H9 (cell line): Measurements from ENCODE around the gene MS4A10. TPM values are rescaled to one million over a fixed set of nuclear protein-coding genes. Genes with fewer than 3 reads are reported as not detected.

Experiments
- DNase-seq: peaks from one replicate; pipeline ENCODE4 v3.0.0-alpha.2; 2017
- H2AFZ ChIP-seq: one replicate; pipeline ENCODE4 v1.6.1; 2013; ENCODE audit warnings: mild to moderate bottlenecking, low read length, control low read depth, moderate library complexity
- H2AK5ac ChIP-seq: 2 replicates; pipeline ENCODE4 v1.6.1; 2013; ENCODE audit warnings: low read length, control low read depth, mixed read lengths; ENCODE audit not compliant: insufficient read length
- H2BK120ac ChIP-seq: one replicate; pipeline ENCODE4 v1.6.1; 2013; ENCODE audit warnings: low read depth, mild to moderate bottlenecking, low read length, control low read depth, inconsistent platforms; ENCODE audit not compliant: poor library complexity, severe bottlenecking
- H2BK12ac ChIP-seq: 2 replicates; pipeline ENCODE4 v1.6.1; 2013; ENCODE audit warnings: low read length, control low read depth, mixed read lengths, low read depth; ENCODE audit not compliant: insufficient read length
- H2BK15ac ChIP-seq: 2 replicates; pipeline ENCODE4 v1.6.1; 2013; ENCODE audit warnings: low read depth, low read length, control low read depth
- H2BK20ac ChIP-seq: one replicate; pipeline ENCODE4 v1.6.1; 2013; ENCODE audit warnings: low read depth, mild to moderate bottlenecking, low read length, control low read depth, inconsistent platforms; ENCODE audit not compliant: poor library complexity, severe bottlenecking
- H2BK5ac ChIP-seq: 2 replicates; pipeline ENCODE4 v1.6.1; 2013; ENCODE audit warnings: low read length, control low read depth, mixed read lengths; ENCODE audit not compliant: insufficient read length
- H3K14ac ChIP-seq: 2 replicates; pipeline ENCODE4 v1.6.1; 2013; ENCODE audit warnings: low read length, control low read depth; ENCODE audit not compliant: insufficient read depth
- H3K18ac ChIP-seq: 2 replicates; pipeline ENCODE4 v1.6.1; 2013; ENCODE audit warnings: low read depth, mild to moderate bottlenecking, mixed read lengths, low read length, control low read depth; ENCODE audit not compliant: insufficient read length
- H3K23ac ChIP-seq: 2 replicates; pipeline ENCODE4 v1.6.1; 2013; ENCODE audit warnings: low read length, control low read depth, mixed read lengths, low read depth; ENCODE audit not compliant: insufficient read length
- H3K23me2 ChIP-seq: 2 replicates; pipeline ENCODE4 v1.6.1; 2013; ENCODE audit warnings: low read depth, mild to moderate bottlenecking, mixed read lengths, low read length, control low read depth; ENCODE audit not compliant: insufficient read length, poor library complexity, severe bottlenecking
- H3K27ac ChIP-seq: 2 replicates; pipeline ENCODE4 v1.5.1; 2013; ENCODE audit warnings: low read length, control low read depth, mixed read lengths, low read depth; ENCODE audit not compliant: insufficient read length
- H3K27me3 ChIP-seq: 2 replicates; pipeline ENCODE4 v1.6.1; 2013; ENCODE audit warnings: low read length, control low read depth, inconsistent platforms; ENCODE audit not compliant: insufficient read depth
- H3K4ac ChIP-seq: 2 replicates; pipeline ENCODE4 v1.6.1; 2013; ENCODE audit warnings: low read depth, mild to moderate bottlenecking, control low read depth, inconsistent platforms, low read length, moderate library complexity
- H3K4me1 ChIP-seq: 2 replicates; pipeline ENCODE4 v1.6.1; 2013; ENCODE audit warnings: low read length, control low read depth, inconsistent platforms; ENCODE audit not compliant: insufficient read depth
- H3K4me2 ChIP-seq: 2 replicates; pipeline ENCODE4 v1.6.1; 2013; ENCODE audit warnings: low read length, control low read depth, mixed read lengths; ENCODE audit not compliant: insufficient read length, insufficient read depth
- H3K56ac ChIP-seq: 2 replicates; pipeline ENCODE4 v1.6.1; 2013; ENCODE audit warnings: low read depth, mild to moderate bottlenecking, mixed read lengths, low read length, control low read depth; ENCODE audit not compliant: insufficient read length
- H3K79me1 ChIP-seq: 2 replicates; pipeline ENCODE4 v1.6.1; 2013; ENCODE audit warnings: low read depth, mild to moderate bottlenecking, moderate library complexity, low read length, control low read depth, inconsistent platforms; ENCODE audit not compliant: insufficient read depth, poor library complexity, severe bottlenecking
- H3K79me2 ChIP-seq: 2 replicates; pipeline ENCODE4 v1.6.1; 2013; ENCODE audit warnings: low read length, control low read depth, inconsistent platforms; ENCODE audit not compliant: insufficient read depth
- H3K9ac ChIP-seq: 2 replicates; pipeline ENCODE4 v1.6.1; 2013; ENCODE audit warnings: low read length, control low read depth, mixed read lengths; ENCODE audit not compliant: insufficient read length; ENCODE audit errors: extremely low read depth
- H3K9me3 ChIP-seq: one replicate; pipeline ENCODE4 v1.6.1; 2013; ENCODE audit warnings: low read depth, low read length, inconsistent platforms; ENCODE audit not compliant: control insufficient read depth
- H3T11ph ChIP-seq: one replicate; pipeline ENCODE4 v1.6.1; 2013; ENCODE audit warnings: mild to moderate bottlenecking, low read length, control low read depth, inconsistent platforms
- H4K20me1 ChIP-seq: one replicate; pipeline ENCODE4 v1.6.1; 2013; ENCODE audit not compliant: control insufficient read depth, insufficient read length, insufficient read depth
- H4K5ac ChIP-seq: 2 replicates; pipeline ENCODE4 v1.6.1; 2013; ENCODE audit warnings: low read depth, mild to moderate bottlenecking, mixed read lengths, low read length, control low read depth; ENCODE audit not compliant: insufficient read length
- H4K8ac ChIP-seq: replicated peaks from 2 replicates; pipeline ENCODE4 v1.6.1; 2013; ENCODE audit warnings: low read length, control low read depth, mixed read lengths, low read depth; ENCODE audit not compliant: insufficient read length
- H4K91ac ChIP-seq: 2 replicates; pipeline ENCODE4 v1.6.1; 2013; ENCODE audit warnings: low read depth, mild to moderate bottlenecking, moderate library complexity, mixed read lengths, low read length, control low read depth; ENCODE audit not compliant: insufficient read length
- H3K27ac Mint-ChIP-seq, 3 experiments: 2 replicates in 2 of 3; 3 replicates in 1 of 3; pipeline ENCODE4 v1.8.0; 2020 to 2021; ENCODE audit warnings: mixed read lengths in 3 of 3, mild to moderate bottlenecking in 1 of 3, moderate library complexity in 1 of 3
- H3K27me3 Mint-ChIP-seq: 2 replicates; pipeline ENCODE4 v1.8.0; 2021; ENCODE audit warnings: low read depth, mild to moderate bottlenecking, moderate library complexity, mixed read lengths
- H3K36me3 Mint-ChIP-seq, 3 experiments: 2 replicates in 2 of 3; 3 replicates in 1 of 3; pipeline ENCODE4 v1.8.0; 2020 to 2021; ENCODE audit warnings: low read depth in 3 of 3, mixed read lengths in 3 of 3; ENCODE audit not compliant: insufficient read depth in 1 of 3
- H3K4me1 Mint-ChIP-seq, 2 experiments: 2 replicates each; pipeline ENCODE4 v1.8.0; 2020; ENCODE audit warnings: mixed read lengths in 2 of 2
- H3K4me3 Mint-ChIP-seq, 2 experiments: 2 replicates in 1 of 2; 3 replicates in 1 of 2; pipeline ENCODE4 v1.8.0; 2020 to 2021; ENCODE audit warnings: mild to moderate bottlenecking in 2 of 2, mixed read lengths in 2 of 2, moderate library complexity in 1 of 2
- H3K9me3 Mint-ChIP-seq, 2 experiments: 2 replicates in 1 of 2; 3 replicates in 1 of 2; pipeline ENCODE4 v1.8.0; 2020; ENCODE audit warnings: mild to moderate bottlenecking in 2 of 2, mixed read lengths in 2 of 2, moderate library complexity in 1 of 2
- CTCF ChIP-seq: fragments of 200-600 bp; sonication (generic); conservative IDR thresholded peaks from 3 replicates; pipeline ENCODE4 v1.8.0; 2021; ENCODE audit warnings: antibody characterized with exemption, mild to moderate bottlenecking
- WGBS: extraction: QIAGEN DNeasy Blood & Tissue Kit; methylation state at CpG from one replicate; pipeline ENCODE4 v1.1.7; 2013; ENCODE audit warnings: missing lambda C conversion rate, low lambda C conversion rate, mixed read lengths; ENCODE audit not compliant: insufficient read length; ENCODE audit errors: extremely low coverage; 5-methylcytosine and 5-hydroxymethylcytosine counted together
- total RNA-seq: library from RNA; stranded (reverse); gene quantifications from 2 replicates; pipeline ENCODE4 v1.2.1, GENCODE V29; 2021

MS4A10 gene
- total RNA-seq, 1 experiment from 2014 or later: not detected

GRCh38 chr11:60790726-60791125, 5.6 kb downstream of the MS4A10 start:
- WGBS: no CpG with 5 or more reads among the region's 3 CpGs
- H4K8ac ChIP-seq: no peak overlapping the region
- H3K27ac ChIP-seq: no peak overlapping the region
- no peak overlapping the region for H3K23ac ChIP-seq
- H2BK120ac ChIP-seq: no peak overlapping the region
- H3K27me3 Mint-ChIP-seq: peaks cover 13% of the 10 kb centered on the region
- peaks cover 34 to 42% of the 10 kb centered on the region in 2 experiments for H3K9me3 Mint-ChIP-seq
- no peaks in the 10 kb centered on the region for H3K79me2 ChIP-seq
- no peak for TF ChIP-seq CTCF
- no peak overlapping the region for H3K9ac ChIP-seq
- no peak overlapping the region for H3K4me3 Mint-ChIP-seq
- no peak overlapping the region for H2AK5ac ChIP-seq
- no peaks in the 10 kb centered on the region for H3K4me1 Mint-ChIP-seq
- H2BK15ac ChIP-seq: no peak overlapping the region
- no peak overlapping the region for H2BK20ac ChIP-seq
- no peaks in the 10 kb centered on the region for H3K27me3 ChIP-seq
- H3K56ac ChIP-seq: no peak overlapping the region
- no peak for DNase-seq
- H3K79me1 ChIP-seq: no peaks in the 10 kb centered on the region
- H3K14ac ChIP-seq: no peak overlapping the region
- no peak overlapping the region for H2AFZ ChIP-seq
- H3K27ac Mint-ChIP-seq: no peak overlapping the region
- no peak overlapping the region for H2BK12ac ChIP-seq
- peaks cover 6 to 16% (median 14%) of the 10 kb centered on the region in 3 experiments for H3K36me3 Mint-ChIP-seq
- no peak overlapping the region for H3K18ac ChIP-seq
- no peak overlapping the region for H3T11ph ChIP-seq
- no peak overlapping the region for H3K4me2 ChIP-seq
- H3K4me1 ChIP-seq: no peaks in the 10 kb centered on the region
- peaks cover 16% of the 10 kb centered on the region for H3K9me3 ChIP-seq
- H4K5ac ChIP-seq: no peak overlapping the region
- no peaks in the 10 kb centered on the region for H4K20me1 ChIP-seq
- H2BK5ac ChIP-seq: no peak overlapping the region
- H3K4ac ChIP-seq: no peak overlapping the region
- H4K91ac ChIP-seq: no peak overlapping the region
- H3K23me2 ChIP-seq: no peaks in the 10 kb centered on the region
